Panc1 (cell line): ENCODE measurements around the gene TMEM132C. TPM values are rescaled to one million over a fixed set of nuclear protein-coding genes. Genes with fewer than 3 reads are reported as not detected.

Experiments
- ATAC-seq: fragments of 200-7000 bp; cut with Tn5 transposase; 2 replicates; pipeline ENCODE4 v1.9.1; 2020; ENCODE audit warnings: mild to moderate bottlenecking, moderate library complexity
- BruUV-seq: library from RNA; stranded (reverse); fragments of 400-500 nt; replicated peaks from 2 replicates; lab custom pipeline; 2021; lab: Mats Ljungman, UMichigan
- CTCF ChIA-PET: fragments of 300-600 bp; sonication (Branson Sonifier 250); formaldehyde crosslinking; loops from one replicate; lab custom pipeline; 2022; ENCODE audit warnings: antibody characterized with exemption; lab: Charles Lee
- POLR2A ChIA-PET: fragments of 300-600 bp; sonication (Branson Sonifier 250); formaldehyde crosslinking; loops from one replicate; lab custom pipeline; 2022; ENCODE audit warnings: antibody characterized with exemption; lab: Charles Lee
- DNase-seq: peaks from one replicate; pipeline ENCODE4 v3.0.0-alpha.2; 2010; ENCODE audit warnings: low read depth, low spot score
- H3K27ac ChIP-seq: 2 replicates; pipeline ENCODE4 v1.5.1; 2011; ENCODE audit warnings: mild to moderate bottlenecking, low read length, inconsistent platforms
- H3K27me3 ChIP-seq: fragments of 200-500 bp; sonication (Bioruptor generic); 2 replicates; pipeline ENCODE4 v1.6.0; 2014; ENCODE audit warnings: low read length, inconsistent platforms; ENCODE audit not compliant: control insufficient read depth, insufficient read depth
- H3K36me3 ChIP-seq: fragments of 200-500 bp; sonication (Bioruptor generic); 2 replicates; pipeline ENCODE4 v1.5.1; 2014; ENCODE audit warnings: inconsistent platforms, mild to moderate bottlenecking, low read length, moderate library complexity; ENCODE audit not compliant: control insufficient read depth, insufficient read depth
- H3K4me1 ChIP-seq: 2 replicates; pipeline ENCODE4 v1.5.1; 2011; ENCODE audit warnings: inconsistent platforms, mild to moderate bottlenecking, low read length, moderate library complexity; ENCODE audit not compliant: control insufficient read depth, insufficient read depth
- H3K4me3 ChIP-seq, 2 experiments: 2 replicates each; pipeline ENCODE4 v1.5.1; 2011 to 2012; ENCODE audit warnings: low read depth in 2 of 2, low read length in 2 of 2, mild to moderate bottlenecking in 2 of 2, inconsistent platforms in 1 of 2, moderate library complexity in 1 of 2
- H3K9me3 ChIP-seq: fragments of 200-500 bp; sonication (Bioruptor generic); 2 replicates; pipeline ENCODE4 v1.5.1; 2014; ENCODE audit warnings: low read depth, mild to moderate bottlenecking, inconsistent platforms, low read length, moderate library complexity; ENCODE audit not compliant: control insufficient read depth, insufficient read depth
- POLR2AphosphoS5 ChIP-seq: IDR thresholded peaks from 2 replicates; pipeline ENCODE4 v1.6.1; 2012; ENCODE audit warnings: mild to moderate bottlenecking, low read depth, low read length, moderate library complexity
- SIN3A ChIP-seq: IDR thresholded peaks from 2 replicates; pipeline ENCODE4 v1.6.1; 2012; ENCODE audit warnings: low read depth, mild to moderate bottlenecking, low read length, moderate library complexity, borderline replicate concordance; ENCODE audit not compliant: insufficient read depth
- TCF7L2 ChIP-seq: IDR thresholded peaks from 2 replicates; pipeline ENCODE4 v1.6.1; 2011; ENCODE audit warnings: mild to moderate bottlenecking, low read depth, low read length, inconsistent platforms
- in situ Hi-C: cut with HindIII; loops from 2 replicates; pipeline ENCODE4 v1.10.0; 2016; ENCODE audit warnings: low sequenced_read_pairs, low pct_unique_long_range_greater_than_20kb
- intact Hi-C: fragments of 100-400 bp; cut with micrococcal nuclease; formaldehyde crosslinking; loops from one replicate; pipeline ENCODE4 v1.10.0; 2022; ENCODE audit not compliant: unreplicated experiment
- total RNA-seq: library from RNA; stranded (reverse); gene quantifications from one replicate; pipeline ENCODE4 v1.2.1, GENCODE V29; 2021; ENCODE audit not compliant: unreplicated experiment
- TF ChIP-seq, protein P1 (sequence below), 2 experiments: IDR thresholded peaks; 2 replicates each; pipeline ENCODE4 v1.6.1; 2011 to 2012; ENCODE audit warnings: low read depth in 2 of 2, control low read depth in 1 of 2, low read length in 1 of 2, mild to moderate bottlenecking in 1 of 2, moderate library complexity in 1 of 2; ENCODE audit not compliant: insufficient read depth in 1 of 2
- TF ChIP-seq, protein P2 (sequence below): fragments of 450-650 bp; IDR thresholded peaks from 2 replicates; pipeline ENCODE4 v1.5.1; 2017; ENCODE audit warnings: mild to moderate bottlenecking

The TMEM132C gene
- total RNA-seq, 1 experiment from 2014 or later, result not detected

GRCh38 chr12:128557231-128557630, 290.3 kb downstream of the TMEM132C start:
- BruUV-seq, result no TSS peak
- no peaks in the 10 kb centered on the region for H3K9me3 ChIP-seq
- H3K36me3 ChIP-seq, result no peaks in the 10 kb centered on the region
- no peak overlapping the region for H3K27ac ChIP-seq
- ChIA-PET POLR2A (no interaction called here), CTCF (no interaction called here)
- no peak overlapping the region for H3K4me3 ChIP-seq
- no peaks in the 10 kb centered on the region; the same call in 1 of the 2 replicates for H3K27me3 ChIP-seq
- H3K4me1 ChIP-seq, result no peaks in the 10 kb centered on the region
- DNase-seq, result no peak
- TF ChIP-seq, protein P1, sequence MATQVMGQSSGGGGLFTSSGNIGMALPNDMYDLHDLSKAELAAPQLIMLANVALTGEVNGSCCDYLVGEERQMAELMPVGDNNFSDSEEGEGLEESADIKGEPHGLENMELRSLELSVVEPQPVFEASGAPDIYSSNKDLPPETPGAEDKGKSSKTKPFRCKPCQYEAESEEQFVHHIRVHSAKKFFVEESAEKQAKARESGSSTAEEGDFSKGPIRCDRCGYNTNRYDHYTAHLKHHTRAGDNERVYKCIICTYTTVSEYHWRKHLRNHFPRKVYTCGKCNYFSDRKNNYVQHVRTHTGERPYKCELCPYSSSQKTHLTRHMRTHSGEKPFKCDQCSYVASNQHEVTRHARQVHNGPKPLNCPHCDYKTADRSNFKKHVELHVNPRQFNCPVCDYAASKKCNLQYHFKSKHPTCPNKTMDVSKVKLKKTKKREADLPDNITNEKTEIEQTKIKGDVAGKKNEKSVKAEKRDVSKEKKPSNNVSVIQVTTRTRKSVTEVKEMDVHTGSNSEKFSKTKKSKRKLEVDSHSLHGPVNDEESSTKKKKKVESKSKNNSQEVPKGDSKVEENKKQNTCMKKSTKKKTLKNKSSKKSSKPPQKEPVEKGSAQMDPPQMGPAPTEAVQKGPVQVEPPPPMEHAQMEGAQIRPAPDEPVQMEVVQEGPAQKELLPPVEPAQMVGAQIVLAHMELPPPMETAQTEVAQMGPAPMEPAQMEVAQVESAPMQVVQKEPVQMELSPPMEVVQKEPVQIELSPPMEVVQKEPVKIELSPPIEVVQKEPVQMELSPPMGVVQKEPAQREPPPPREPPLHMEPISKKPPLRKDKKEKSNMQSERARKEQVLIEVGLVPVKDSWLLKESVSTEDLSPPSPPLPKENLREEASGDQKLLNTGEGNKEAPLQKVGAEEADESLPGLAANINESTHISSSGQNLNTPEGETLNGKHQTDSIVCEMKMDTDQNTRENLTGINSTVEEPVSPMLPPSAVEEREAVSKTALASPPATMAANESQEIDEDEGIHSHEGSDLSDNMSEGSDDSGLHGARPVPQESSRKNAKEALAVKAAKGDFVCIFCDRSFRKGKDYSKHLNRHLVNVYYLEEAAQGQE (IDR thresholded peaks at IDR 0.05; ENCODE audit: insufficient read depth in 1 of 2, low read depth in 2 of 2, low read length in 1 of 2), result no peak
- TF ChIP-seq TCF7L2 (no peak), SIN3A (no peak), POLR2AphosphoS5 (no peak)
- TF ChIP-seq, protein P2, sequence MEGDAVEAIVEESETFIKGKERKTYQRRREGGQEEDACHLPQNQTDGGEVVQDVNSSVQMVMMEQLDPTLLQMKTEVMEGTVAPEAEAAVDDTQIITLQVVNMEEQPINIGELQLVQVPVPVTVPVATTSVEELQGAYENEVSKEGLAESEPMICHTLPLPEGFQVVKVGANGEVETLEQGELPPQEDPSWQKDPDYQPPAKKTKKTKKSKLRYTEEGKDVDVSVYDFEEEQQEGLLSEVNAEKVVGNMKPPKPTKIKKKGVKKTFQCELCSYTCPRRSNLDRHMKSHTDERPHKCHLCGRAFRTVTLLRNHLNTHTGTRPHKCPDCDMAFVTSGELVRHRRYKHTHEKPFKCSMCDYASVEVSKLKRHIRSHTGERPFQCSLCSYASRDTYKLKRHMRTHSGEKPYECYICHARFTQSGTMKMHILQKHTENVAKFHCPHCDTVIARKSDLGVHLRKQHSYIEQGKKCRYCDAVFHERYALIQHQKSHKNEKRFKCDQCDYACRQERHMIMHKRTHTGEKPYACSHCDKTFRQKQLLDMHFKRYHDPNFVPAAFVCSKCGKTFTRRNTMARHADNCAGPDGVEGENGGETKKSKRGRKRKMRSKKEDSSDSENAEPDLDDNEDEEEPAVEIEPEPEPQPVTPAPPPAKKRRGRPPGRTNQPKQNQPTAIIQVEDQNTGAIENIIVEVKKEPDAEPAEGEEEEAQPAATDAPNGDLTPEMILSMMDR, result no peak
- intact Hi-C loops (no loop called here), in situ Hi-C loops (no loop called here)
- ATAC-seq, result no peak

- ATAC-seq (no peak), DNase-seq (no peak)
- CTCF ChIA-PET, result no interaction called here
- H3K9me3 ChIP-seq, result no peaks in the 10 kb centered on the region
- no peak overlapping the region for H3K27ac ChIP-seq
- no TSS peak for BruUV-seq
- POLR2A ChIA-PET, result no interaction called here
- H3K4me1 ChIP-seq, result no peaks in the 10 kb centered on the region
- in situ Hi-C loops (no loop called here), intact Hi-C loops (no loop called here)
- no peak overlapping the region for H3K4me3 ChIP-seq
- H3K27me3 ChIP-seq, result no peaks in the 10 kb centered on the region
- TF ChIP-seq, protein P1 (IDR thresholded peaks at IDR 0.05; ENCODE audit: insufficient read depth in 1 of 2, low read depth in 2 of 2, low read length in 1 of 2), result no peak
- TF ChIP-seq, protein P2, result no peak
- TF ChIP-seq TCF7L2 (no peak), POLR2AphosphoS5 (no peak), SIN3A (no peak)
- H3K36me3 ChIP-seq, result no peaks in the 10 kb centered on the region
Measured at GRCh38 chr12:128564956-128565355, 298.0 kb downstream of the TMEM132C start.
